GM12875 (cell line): Measurements from ENCODE around the gene KCNH1.

Source experiments
- H3K4me3 ChIP-seq: one replicate; pipeline ENCODE4 v1.5.1; 2011; ENCODE audit warnings: low read depth, low read length, control low read depth
- CTCF ChIP-seq: IDR thresholded peaks from 2 replicates; pipeline ENCODE4 v1.5.1; 2011; ENCODE audit warnings: low read depth, mild to moderate bottlenecking, control low read depth, inconsistent platforms, low read length, moderate library complexity, borderline replicate concordance; ENCODE audit not compliant: insufficient read depth

Gene KCNH1

GRCh38 chr1:210827481-210827880 is 306.5 kb downstream of the KCNH1 start:
- H3K4me3 ChIP-seq = no peak overlapping the region
- TF ChIP-seq CTCF = no peak

DNA sequence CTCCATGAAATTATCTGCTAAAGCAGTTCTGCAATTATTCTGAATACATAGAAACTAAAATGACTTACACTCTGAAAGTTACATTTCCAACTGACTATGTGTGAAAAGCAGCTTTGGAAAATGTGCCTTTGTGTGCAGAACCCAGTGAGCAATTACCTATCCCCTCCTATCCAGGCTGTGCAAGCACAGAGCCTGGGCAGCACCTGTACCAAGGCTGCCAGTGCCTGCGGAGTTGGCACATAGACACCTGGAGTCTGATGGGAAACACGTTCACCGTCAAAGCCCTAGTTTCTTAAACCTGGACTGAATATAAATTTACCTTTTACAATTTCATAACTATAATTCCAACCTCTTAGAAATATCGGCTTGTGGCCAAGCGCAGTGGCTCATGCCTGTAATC is 307.3 kb downstream of the KCNH1 start:
- H3K4me3 ChIP-seq = no peak overlapping the region
- no peak for TF ChIP-seq CTCF

DNA sequence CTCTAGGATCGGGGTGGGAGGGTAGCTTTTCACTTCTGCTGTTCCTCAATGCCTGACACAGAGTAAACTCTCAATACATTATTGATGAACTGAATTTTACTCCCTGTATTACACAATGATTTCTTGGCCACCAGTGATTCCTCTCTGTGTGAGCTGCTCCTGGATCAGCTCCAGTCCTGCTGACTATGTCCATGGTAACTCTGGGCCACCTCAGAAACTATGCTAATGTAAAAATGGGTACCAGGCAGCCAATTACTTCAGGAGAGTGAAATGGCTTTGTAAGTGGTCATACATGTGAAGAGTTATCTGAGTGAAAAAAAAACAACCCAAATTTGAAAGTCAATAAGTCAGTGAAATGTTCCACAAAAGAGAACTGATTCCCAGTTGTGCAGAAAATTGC is 311.0 kb downstream of the KCNH1 start:
- no peak for TF ChIP-seq CTCF
- H3K4me3 ChIP-seq = no peak overlapping the region

DNA sequence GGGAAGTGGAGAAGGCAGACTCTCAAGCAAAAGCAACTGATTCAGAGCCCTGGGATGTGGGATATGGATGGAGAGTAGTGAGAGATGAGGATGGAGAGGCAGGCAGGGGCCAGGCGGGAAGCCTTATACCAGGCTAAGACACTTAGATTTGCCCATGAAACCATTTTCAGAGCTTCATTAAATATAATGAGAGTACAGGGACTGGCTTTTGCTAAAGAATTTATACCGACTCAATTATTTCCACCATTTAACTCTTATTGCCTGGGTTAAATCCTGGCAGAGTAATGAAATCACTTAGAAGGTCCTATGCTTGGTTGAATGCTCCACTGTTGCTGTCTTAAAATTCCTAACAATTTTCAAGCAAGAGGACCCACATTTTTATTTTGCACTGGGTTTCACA is 311.7 kb downstream of the KCNH1 start:
- TF ChIP-seq CTCF = no peak
- no peak overlapping the region for H3K4me3 ChIP-seq

DNA sequence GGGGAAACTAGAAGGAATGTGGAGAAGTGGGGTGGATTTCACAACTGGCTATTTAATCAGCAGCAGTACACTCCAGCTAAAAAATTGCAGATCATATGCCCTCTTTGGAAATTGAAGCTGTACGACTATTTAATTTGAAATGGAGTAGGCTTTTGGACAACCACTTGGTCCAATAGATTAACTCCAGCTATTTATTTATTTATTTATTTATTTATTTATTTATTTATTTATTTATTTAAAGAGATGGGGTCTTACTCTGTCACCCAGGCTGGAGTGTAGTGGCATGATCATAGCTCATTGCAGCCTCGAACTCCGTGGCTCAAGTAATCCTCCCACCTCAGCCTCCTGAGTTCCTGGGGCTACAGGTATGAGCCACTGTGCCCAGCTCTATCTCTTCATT is 312.3 kb downstream of the KCNH1 start:
- no peak overlapping the region for H3K4me3 ChIP-seq
- TF ChIP-seq CTCF = no peak

GRCh38 chr1:210819266-210819665 is 314.7 kb downstream of the KCNH1 start:
- TF ChIP-seq CTCF = no peak
- no peak overlapping the region for H3K4me3 ChIP-seq

- no peak for TF ChIP-seq CTCF
- H3K4me3 ChIP-seq = no peak overlapping the region
Observed at GRCh38 chr1:210817385-210818275, 316.3 kb downstream of the KCNH1 start.
